LNCAP (cell line): ENCODE results near the gene ERC1.

Source experiments
- TF ChIP-seq, protein P1 (sequence below): fragments of 450-650 bp; IDR thresholded peaks from 2 replicates; pipeline ENCODE4 v1.5.1; 2017; ENCODE audit warnings: mild to moderate bottlenecking

Gene ERC1

GRCh38 chr12:1091350-1091749, 100.3 kb downstream of the ERC1 start:
- TF ChIP-seq, protein P1, sequence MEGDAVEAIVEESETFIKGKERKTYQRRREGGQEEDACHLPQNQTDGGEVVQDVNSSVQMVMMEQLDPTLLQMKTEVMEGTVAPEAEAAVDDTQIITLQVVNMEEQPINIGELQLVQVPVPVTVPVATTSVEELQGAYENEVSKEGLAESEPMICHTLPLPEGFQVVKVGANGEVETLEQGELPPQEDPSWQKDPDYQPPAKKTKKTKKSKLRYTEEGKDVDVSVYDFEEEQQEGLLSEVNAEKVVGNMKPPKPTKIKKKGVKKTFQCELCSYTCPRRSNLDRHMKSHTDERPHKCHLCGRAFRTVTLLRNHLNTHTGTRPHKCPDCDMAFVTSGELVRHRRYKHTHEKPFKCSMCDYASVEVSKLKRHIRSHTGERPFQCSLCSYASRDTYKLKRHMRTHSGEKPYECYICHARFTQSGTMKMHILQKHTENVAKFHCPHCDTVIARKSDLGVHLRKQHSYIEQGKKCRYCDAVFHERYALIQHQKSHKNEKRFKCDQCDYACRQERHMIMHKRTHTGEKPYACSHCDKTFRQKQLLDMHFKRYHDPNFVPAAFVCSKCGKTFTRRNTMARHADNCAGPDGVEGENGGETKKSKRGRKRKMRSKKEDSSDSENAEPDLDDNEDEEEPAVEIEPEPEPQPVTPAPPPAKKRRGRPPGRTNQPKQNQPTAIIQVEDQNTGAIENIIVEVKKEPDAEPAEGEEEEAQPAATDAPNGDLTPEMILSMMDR = no peak

GRCh38 chr12:1093166-1093751, 102.2 kb downstream of the ERC1 start:
- TF ChIP-seq, protein P1 = peak; percentile 85

DNA sequence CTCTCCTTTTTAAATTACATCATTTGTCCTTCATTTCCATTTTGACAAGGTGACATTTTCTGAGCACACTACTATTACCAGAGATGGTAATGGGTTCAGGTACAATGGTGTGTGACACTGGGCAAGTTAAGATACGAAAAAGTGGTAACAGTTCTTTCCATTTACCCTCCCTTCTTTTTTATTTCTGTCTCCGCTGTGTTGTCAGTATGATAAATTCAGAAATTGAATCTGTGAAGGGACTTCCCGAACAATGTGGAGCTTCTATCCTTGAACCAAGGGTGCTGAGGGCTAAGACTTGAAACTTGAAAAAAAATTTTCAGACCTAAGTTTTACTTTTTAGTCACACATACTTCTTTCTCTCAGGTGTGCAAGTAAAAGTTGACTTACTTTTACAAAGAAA, 103.7 kb downstream of the ERC1 start:
- TF ChIP-seq, protein P1 = no peak

DNA sequence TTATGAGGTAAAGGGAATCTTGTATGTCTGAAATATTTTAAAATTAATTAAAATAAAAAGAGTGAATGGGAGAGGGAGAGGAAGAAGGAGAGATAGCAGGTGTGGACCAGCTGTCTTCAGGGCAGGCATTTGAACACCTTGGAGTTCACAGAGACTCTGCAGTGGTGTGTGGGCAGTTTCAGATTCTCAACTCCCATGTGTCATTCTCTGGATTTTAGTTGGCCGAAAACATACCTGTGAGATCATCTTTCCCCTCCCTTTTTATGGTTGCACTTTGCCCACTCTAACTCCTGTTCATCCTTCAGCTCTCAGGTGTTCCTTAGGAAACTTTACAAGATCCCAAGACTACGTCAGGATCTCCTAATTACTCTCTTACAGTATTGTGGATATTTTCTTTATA, 108.1 kb downstream of the ERC1 start:
- TF ChIP-seq, protein P1 = no peak

DNA sequence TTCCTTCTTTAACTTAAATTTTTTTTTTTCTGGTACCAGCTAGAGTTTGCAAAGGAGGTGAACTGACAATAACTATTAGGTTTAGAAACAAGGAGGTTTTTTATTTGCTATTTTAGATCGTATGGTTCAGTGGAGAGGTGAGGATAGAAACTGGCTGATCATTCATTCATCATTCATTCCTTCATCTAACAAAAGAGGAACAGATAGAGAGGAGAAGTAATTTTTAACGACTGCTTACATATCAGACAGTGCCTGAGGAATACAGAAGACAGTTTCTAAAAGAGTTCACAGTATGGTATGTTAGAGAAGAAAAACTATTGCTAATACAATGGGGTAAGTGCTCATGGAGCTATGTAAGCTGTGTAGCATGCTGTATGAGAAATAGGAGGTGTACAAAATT, 111.1 kb downstream of the ERC1 start:
- TF ChIP-seq, protein P1 = no peak

DNA sequence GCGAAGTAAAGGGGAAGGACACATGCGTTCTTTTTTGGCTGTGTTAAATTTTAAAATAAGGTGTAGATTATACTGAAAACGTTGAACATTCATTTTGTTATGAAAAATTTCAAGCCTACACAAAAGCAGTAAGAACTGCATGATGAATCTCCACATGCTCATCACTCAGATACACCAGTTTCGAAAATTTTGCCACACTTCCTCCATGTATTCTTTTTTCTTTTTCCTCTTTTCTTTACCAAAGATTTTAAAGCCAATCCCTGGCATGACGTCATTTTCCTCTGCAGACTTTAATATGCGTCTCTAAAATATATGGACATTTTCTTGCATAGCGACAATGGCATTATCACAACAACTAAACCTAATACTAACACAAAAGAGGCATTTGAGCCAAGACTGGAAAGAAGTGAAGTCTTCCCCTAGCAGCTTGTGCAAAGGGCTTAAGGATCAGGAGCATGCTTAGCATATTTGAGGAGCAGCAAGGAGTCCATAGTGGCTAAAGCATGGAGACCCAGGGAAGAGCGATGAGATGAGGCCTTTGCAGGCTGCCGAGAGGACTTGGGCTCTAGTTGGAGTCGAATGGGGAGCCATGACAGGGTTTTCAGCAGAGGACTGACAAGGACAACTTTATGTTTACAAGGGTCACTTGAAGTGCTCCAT, 111.9 kb downstream of the ERC1 start:
- TF ChIP-seq, protein P1 = no peak

DNA sequence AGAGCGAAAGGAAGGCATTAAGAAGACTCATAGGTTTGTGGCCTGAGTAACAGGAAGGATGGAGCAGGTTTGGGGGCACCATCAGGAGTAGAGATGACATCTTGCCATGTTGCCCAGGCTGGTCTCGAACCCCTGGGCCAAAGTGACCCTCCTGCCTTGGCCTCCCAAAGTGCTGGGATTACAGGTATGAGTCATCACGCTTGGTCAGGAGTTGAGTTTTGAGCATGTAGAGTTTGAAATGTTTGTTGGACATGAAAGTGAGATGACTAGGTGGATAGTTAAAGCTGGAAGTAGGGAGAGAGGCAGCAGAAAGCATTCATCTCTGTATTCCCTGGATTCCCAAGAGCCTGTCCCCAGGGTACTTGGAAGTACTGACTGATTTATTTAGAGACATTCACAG, 112.6 kb downstream of the ERC1 start:
- TF ChIP-seq, protein P1 = no peak
